ENCODE results near the gene CDC45.
"Not testable (repeated sequence)": the region's sequence is repeated elsewhere in the genome, so short reads cannot be mapped to it uniquely, and the experiment has no call there.

The CDC45 gene

DNA sequence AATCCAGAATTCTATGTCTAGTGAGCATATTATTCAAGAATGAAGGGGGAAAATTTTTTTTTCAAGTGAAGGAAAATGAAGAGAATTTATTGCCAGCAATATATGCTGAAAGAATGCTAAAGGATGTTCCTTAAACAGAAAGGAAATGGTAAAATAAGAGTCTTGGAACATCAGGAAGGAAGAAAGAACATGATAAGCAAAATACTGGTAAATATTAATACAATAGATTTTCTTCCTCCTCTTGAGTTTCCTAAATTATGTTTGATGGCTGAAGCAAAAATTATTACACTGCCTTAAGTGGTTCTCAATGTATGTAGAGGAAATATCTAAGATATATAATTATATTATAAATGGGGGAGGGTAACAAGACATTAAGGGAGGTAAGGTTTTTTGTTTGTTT lies 54.1 kb downstream of the CDC45 start:
- no peak for DNase-seq

DNA sequence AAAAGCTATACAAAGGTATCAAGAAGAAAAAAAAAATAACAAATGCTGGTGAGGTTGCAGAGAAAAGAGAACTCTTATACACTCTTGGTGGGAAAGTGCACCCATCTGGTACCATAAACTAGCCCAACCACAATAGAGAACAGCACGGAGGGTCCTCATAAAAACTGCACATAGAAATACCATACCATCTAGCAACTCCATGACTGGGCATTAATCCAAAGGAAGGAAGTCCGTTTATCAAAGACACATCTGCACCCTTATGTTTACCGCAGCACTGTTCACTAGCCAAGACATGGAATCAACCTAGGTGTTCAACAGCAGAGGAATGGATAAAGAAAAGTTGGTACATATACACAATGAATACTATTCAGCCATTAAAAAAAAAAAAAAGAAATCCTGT lies 55.3 kb downstream of the CDC45 start:
- no peak for DNase-seq

- no peak for DNase-seq
Measured at GRCh38 chr22:19536564-19536963, 56.8 kb downstream of the CDC45 start.

- DNase-seq: no peak
Measured at GRCh38 chr22:19537941-19538488, 58.3 kb downstream of the CDC45 start.

DNA sequence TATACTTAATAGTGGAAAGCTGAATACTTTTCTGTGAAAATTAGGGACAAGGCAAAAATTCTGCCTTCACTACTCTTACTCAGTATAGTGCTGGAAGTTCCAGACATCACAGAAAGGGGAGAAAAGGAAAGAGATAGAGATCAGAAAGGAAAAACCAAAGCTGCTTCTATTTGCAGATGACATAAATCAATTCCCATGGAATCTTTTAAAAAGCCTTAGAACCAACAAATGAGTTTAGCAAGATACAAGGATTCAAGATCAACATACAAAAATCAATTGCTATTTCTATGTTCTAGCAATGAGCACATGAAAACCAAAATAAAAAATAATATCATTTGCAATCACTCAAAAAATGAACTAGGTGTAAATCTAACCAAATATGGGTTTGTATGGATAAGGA lies 60.7 kb downstream of the CDC45 start:
- DNase-seq: no peak

GRCh38 chr22:19543970-19544708 lies 64.4 kb downstream of the CDC45 start:
- DNase-seq: no peak

GRCh38 chr22:19545935-19546207 lies 66.2 kb downstream of the CDC45 start:
- no peak for DNase-seq

DNA sequence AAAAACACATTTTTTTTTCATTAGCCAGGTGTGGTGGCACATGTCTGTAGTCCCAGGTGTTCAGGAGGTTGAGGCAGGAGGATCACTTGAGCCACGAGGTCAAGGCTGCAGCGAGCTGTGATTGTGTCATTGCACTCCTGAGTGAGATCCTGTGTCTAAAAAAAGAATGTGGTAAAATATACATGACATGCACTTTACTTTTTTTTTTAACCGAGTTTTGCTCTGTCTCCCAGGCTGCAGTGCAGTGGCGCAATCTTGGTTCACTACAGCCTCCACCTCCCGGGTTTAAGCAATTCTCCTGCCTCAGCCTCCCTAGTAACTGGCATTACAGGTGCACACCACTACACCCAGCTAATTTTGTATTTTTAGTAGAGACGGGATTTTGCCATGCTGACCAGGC lies 67.0 kb downstream of the CDC45 start:
- no peak for DNase-seq

- no peak for DNase-seq
Measured at GRCh38 chr22:19547620-19548019, 67.9 kb downstream of the CDC45 start.

GRCh38 chr22:19548427-19548826 lies 68.7 kb downstream of the CDC45 start:
- DNase-seq: not testable (repeated sequence)

DNA sequence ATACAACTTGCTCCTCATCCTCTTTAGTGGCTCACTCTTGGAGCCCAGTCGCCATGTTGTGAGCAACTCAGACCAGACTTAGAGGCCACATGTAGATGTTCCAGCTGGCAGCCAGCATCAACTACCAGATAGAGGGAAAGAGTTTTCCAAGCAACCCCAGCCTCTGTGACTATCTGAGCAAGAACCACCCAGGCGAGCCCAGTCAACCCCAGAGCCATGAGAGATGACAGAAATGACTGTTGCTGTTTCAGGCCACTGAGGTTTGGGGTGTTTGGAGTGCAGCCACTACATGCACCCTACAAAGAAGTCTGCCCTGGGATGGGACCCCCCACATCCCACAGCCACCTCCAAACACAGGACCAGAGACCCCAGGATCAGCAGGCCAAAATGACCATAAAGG lies 69.2 kb downstream of the CDC45 start:
- DNase-seq: no peak

DNA sequence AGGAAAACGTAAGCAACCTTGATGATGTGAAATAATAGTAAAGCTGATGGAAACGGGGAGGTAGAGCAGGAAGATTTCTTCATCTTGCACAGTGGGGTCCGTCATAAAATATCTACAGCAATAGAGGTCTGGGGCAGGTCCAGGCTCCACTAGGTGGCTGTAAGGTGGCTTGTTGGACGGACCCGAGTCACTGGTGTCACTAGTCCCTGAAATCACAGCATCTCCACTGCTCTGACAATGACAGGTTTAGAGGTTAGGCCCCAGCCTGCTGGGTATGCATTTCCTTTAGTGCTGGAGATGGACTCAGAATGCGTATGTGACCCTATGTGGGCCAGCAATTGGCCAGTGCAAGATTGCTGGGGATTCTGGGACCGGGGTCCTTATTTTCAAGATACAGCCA lies 69.7 kb downstream of the CDC45 start:
- DNase-seq: no peak

- no peak for DNase-seq
Measured at GRCh38 chr22:19550382-19550781, 70.7 kb downstream of the CDC45 start.

- DNase-seq: no peak
Measured at GRCh38 chr22:19553201-19553600, 73.5 kb downstream of the CDC45 start.

DNA sequence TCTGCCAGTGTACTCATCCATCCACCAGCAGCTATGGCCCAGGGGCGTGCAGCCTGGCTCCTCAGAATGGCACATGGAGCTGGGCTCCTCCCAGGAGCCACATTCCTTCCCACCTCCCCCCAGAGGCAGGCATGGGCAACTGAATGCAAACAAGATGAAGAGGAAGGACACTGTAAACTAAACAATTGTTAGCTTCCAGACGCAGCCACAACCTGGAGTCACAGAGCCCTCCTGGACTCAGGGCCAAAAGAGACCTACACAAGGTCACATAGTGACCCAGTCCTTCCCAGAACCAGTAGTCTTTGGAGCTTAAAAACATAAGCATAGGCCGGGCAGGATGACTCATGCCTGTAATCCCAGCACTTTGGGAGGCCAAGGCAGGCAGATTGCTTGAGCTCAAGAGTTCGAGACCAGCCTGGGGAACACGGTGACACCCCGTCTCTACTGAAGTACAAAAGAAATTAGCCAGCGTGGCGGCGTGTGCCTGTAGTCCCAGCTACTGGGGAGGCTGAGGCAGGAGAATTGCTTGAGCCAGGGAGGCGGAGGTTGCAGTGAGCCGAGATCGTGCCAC lies 75.2 kb downstream of the CDC45 start:
- no peak for DNase-seq

DNA sequence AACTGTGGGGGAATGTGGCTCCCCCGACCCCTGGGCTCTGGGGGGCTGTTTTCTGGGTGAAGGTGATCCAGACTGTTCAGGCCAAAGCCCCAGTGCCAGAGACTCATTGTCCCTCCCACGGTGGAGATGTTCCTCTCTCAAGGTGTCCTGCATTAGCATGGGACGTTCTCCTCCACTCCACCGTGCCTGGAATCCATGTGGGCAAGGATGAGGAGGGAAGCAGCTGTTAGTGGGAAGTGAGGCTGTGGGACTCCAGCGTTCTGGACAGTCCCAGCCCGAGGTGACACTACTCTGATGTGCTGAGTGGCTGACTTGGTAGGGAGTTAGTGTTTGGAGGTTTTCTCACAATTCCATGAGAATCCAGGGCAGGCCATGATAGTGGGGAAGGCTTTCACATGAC lies 75.9 kb downstream of the CDC45 start:
- DNase-seq: no peak

- DNase-seq: no peak
Measured at GRCh38 chr22:19556963-19557545, 77.3 kb downstream of the CDC45 start.

GRCh38 chr22:19559324-19559811 lies 79.6 kb downstream of the CDC45 start:
- DNase-seq: no peak

- DNase-seq: no peak
Measured at GRCh38 chr22:19559956-19560355, 80.2 kb downstream of the CDC45 start.

DNA sequence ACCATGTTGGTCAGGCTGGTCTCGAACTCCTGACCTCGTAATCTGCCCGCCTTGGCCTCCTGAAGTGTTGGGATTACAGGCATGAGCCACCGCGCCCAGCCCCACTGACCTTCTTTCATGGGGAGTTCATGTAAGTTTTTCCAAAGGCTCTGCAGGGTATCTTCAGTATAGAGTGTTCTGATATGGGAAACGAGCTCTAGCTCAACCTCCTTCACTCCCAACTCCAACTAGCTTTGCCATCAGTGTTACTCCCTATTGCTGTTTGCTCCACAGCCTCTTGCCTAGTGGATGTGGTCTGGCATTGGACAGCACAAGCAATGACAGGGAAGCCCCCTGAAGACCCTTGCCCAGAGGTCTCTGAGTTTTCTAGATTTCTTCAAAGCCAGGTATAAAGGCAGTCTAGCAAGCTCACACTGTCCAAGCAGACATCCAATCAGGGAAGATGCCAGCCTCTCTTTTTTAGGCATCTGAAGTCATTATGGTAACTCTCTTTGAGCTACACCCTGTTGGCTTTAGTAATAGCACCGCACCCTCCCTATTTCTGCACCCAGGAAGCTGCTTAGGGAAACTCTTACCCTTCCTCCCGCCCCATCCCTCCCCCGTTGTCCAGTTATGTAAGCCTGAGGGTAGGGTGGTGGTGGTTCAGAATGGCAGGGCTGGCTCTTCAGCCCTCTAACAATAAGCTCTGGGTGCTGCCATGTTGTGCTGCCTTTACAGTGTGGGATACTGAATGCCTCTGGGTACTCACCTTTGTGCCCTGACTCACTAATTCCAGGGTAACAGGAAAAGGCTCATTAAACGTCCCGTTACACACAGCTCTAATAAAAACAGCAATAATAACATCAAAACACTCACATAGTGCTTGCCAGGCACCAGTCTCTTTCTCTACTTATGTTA lies 85.9 kb downstream of the CDC45 start:
- no peak for DNase-seq

GRCh38 chr22:19566279-19567156 lies 86.8 kb downstream of the CDC45 start:
- DNase-seq: no peak

Data from NCI-H748 treated with DMSO at 0.1 percent for 48 hours (cell line).